ENCODE results near the gene CHPF2. TPM values are rescaled to one million over a fixed set of nuclear protein-coding genes. Genes with fewer than 3 reads are reported as not detected.

CHPF2 gene
- total RNA-seq, 2 donors from 2014 or later = 31.3 to 36.3 TPM

DNA sequence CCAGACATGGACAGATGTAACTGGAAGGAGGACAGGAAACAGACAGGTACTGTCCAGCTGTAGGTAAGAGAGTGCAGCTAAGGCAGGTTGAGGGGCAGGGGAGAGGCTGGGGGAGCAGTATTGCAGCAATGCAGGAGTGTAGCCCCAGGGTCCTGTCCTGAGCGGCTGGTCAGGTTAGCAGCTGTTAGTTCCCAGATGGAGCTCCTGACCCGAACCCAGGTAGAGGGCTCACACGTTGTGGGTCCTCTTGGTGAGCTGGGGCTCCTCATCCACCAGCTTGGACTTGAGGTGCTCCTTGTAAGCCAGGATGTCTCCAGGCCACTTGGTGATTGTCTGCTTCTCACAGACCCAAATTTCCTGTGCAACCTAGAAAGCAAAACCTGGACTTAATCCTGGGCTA is 18.5 kb upstream of the CHPF2 start:
- no peaks in the 10 kb centered on the region for H3K27me3 Mint-ChIP-seq
- no peaks in the 10 kb centered on the region for H3K9me3 Mint-ChIP-seq
- H3K27ac Mint-ChIP-seq = peak overlapping the region; percentile 3
- H3K4me3 Mint-ChIP-seq = no peak overlapping the region
- H3K4me1 Mint-ChIP-seq = peaks cover 5% of the 10 kb centered on the region
- ATAC-seq (replicated peaks) = no peak
- H3K36me3 Mint-ChIP-seq (ENCODE audit: low read depth) = peaks cover 73% of the 10 kb centered on the region

DNA sequence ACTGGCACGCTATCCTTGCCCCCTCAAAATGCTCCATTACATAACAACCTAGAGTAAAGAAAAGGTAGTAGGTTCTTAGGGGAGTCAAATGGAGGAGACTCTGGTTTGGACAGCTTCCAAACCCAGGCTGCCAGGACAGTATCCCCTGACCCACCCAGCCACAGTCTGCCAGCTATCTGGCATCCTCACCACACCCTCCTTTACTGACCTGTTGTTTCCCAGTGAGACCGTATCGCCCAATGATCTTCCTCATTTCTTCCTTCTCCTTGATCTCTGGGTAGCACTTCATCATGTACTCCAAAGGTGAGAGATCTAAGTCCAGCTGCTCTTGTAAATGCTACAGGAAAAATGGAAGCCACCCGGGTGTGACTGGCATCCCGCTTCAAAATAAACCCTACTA is 16.9 kb upstream of the CHPF2 start:
- H3K9me3 Mint-ChIP-seq = no peaks in the 10 kb centered on the region
- H3K36me3 Mint-ChIP-seq (ENCODE audit: low read depth) = peaks cover 88% of the 10 kb centered on the region
- no peak for ATAC-seq (replicated peaks)
- H3K4me1 Mint-ChIP-seq = peaks cover 5% of the 10 kb centered on the region
- no peaks in the 10 kb centered on the region for H3K27me3 Mint-ChIP-seq
- no peak overlapping the region for H3K4me3 Mint-ChIP-seq
- H3K27ac Mint-ChIP-seq = no peak overlapping the region

DNA sequence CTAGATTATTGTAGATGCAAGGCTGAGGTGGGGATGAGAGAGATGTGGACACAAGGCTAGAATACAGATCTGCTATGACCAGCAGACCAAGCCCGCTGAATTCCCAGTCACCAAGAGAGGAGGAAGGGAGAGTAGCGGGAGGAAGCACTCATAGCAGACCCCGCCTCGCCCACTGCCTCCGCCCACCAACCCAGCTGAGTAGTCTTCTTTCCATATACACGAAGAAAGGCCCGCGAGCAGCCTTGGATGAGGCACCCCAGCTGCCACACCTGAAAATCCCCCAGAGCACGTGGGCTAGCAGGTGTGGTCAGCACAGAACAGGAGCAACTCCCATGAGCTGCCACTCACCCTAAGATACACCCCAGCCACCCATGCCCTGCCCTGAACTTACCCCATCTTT is 14.1 kb upstream of the CHPF2 start:
- peak overlapping the region; percentile 59 for H3K27ac Mint-ChIP-seq
- peaks cover 98% of the 10 kb centered on the region for H3K36me3 Mint-ChIP-seq (ENCODE audit: low read depth)
- H3K4me3 Mint-ChIP-seq = no peak overlapping the region
- ATAC-seq (replicated peaks) = no peak
- H3K4me1 Mint-ChIP-seq = no peaks in the 10 kb centered on the region
- no peaks in the 10 kb centered on the region for H3K27me3 Mint-ChIP-seq
- no peaks in the 10 kb centered on the region for H3K9me3 Mint-ChIP-seq

- no peak overlapping the region for H3K4me3 Mint-ChIP-seq
- H3K9me3 Mint-ChIP-seq = no peaks in the 10 kb centered on the region
- ATAC-seq (replicated peaks) = no peak
- peaks cover 86% of the 10 kb centered on the region for H3K36me3 Mint-ChIP-seq (ENCODE audit: low read depth)
- H3K4me1 Mint-ChIP-seq = peaks cover 29% of the 10 kb centered on the region
- H3K27me3 Mint-ChIP-seq = no peaks in the 10 kb centered on the region
- H3K27ac Mint-ChIP-seq = no peak overlapping the region
Observed at GRCh38 chr7:151223728-151224127, 8.6 kb upstream of the CHPF2 start.

DNA sequence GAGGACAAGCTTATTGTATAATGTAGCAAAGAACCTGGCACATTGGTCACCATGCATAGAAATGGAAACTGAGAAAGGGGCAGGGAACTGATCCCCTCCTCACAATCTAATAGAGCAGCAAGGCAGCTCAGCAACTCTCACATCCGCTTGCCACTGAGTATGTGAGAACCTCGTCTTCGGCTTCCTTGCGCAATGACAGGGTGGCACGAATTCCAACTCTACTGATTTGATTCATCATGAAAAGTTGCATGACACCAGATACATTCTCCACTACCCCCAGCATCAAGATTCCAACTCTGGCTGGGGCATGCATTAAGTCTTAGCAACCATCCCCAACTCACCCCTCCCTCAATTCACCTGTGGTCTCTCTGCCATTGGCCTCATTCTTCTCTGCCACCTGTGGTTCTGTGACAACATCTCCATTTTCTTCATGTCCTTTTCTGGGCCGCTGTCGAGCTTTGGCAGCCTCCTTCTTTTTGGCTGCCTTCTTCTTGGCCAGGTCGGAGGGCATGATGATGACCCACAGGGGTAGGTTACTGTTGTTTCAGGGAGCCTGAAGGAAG is 6.3 kb upstream of the CHPF2 start:
- H3K27ac Mint-ChIP-seq = peak overlapping the region; percentile 98
- H3K4me3 Mint-ChIP-seq = peak overlapping the region; percentile 99
- ATAC-seq (replicated peaks) = no peak
- H3K4me1 Mint-ChIP-seq = peaks cover 29% of the 10 kb centered on the region
- no peaks in the 10 kb centered on the region for H3K9me3 Mint-ChIP-seq
- H3K27me3 Mint-ChIP-seq = no peaks in the 10 kb centered on the region
- H3K36me3 Mint-ChIP-seq (ENCODE audit: low read depth) = peaks cover 63% of the 10 kb centered on the region

DNA sequence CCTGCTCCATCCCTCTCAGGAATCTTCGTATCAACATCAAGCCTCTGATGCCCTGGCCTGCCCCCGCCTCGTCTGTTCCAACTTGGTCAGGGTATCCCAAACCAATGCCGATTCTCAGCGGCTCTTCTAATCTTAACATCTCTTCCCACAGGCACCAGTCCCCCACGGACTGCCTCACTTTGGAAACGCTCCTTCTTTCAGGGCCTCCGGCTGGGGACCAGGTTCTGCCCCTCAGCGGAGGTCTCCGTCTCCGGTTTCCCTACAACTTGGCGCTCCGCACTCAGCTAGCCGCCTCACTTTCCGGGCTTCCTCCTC is 5.8 kb upstream of the CHPF2 start:
- ATAC-seq (replicated peaks) = peak; percentile 2
- peak overlapping the region; percentile 99 for H3K4me3 Mint-ChIP-seq
- H3K27me3 Mint-ChIP-seq = no peaks in the 10 kb centered on the region
- peaks cover 31% of the 10 kb centered on the region for H3K4me1 Mint-ChIP-seq
- H3K36me3 Mint-ChIP-seq (ENCODE audit: low read depth) = peaks cover 58% of the 10 kb centered on the region
- H3K9me3 Mint-ChIP-seq = no peaks in the 10 kb centered on the region
- H3K27ac Mint-ChIP-seq = peak overlapping the region; percentile 98

DNA sequence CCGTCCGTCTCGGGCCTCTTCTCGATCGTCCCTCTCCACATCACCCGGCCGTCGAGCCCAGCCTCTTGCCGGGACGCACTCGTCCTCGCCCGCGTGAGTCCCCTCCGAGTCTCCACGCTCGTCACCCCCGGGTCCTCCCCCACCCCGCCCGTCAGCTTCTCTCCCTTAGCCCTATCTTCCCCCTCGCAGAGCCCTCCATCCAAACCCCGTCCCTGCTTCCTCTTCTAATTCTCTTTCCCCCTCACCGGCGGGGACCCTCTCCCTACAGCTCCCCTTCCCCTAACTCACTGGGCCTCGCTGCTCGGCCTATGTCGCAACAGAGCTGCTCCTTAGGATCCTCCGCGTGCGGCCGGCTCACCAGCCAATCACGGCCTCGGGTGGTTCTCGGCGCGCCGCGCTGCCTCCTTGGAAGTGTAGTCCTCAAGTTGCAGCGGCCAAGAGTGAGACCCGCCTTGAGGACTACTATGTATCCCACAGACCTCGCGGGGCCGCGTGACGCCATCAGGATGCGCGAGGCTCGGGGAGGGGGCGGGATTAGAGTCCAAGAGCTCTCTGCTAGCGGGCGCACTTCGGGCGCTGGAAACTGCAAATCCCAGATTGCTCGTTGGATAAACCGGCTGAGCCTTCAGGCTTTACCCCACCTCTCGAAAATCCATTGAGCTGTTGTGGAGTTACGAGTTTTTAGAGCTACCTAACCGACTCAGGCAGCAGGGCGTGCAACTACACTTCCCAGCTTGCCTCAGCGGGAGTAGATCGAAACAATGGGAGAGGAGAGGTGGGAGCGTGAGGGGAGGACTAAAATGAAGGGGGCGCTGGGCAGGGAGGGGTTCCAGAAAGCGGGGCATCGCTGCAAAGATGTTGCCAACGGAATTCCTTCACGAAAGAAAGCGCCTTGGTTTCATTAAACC is 5.2 kb upstream of the CHPF2 start, which contains the start of gene ABCF2:
Gene ABCF2 (minus strand): TSS at position 331 of the 908 bp plus-strand sequence. CDS start 747 bp downstream, outside the sequence.
- peak within 1 kb of the TSS; percentile 99 for H3K4me3 Mint-ChIP-seq
- peak within 1 kb of the TSS; percentile 98 for H3K27ac Mint-ChIP-seq
- H3K4me1 Mint-ChIP-seq = peaks cover 37% of the 10 kb centered on the region
- H3K9me3 Mint-ChIP-seq = no peaks in the 10 kb centered on the region
- ATAC-seq (replicated peaks) = peak; percentile 100
- no peaks in the 10 kb centered on the region for H3K27me3 Mint-ChIP-seq
- H3K36me3 Mint-ChIP-seq (ENCODE audit: low read depth) = peaks cover 52% of the 10 kb centered on the region

- Mint-ChIP-seq H3K4me1 (peaks cover 37% of the 10 kb centered on the region), H3K9me3 (no peaks in the 10 kb centered on the region), H3K27ac (peak overlapping the region; percentile 98), H3K4me3 (peak overlapping the region; percentile 99), H3K27me3 (no peaks in the 10 kb centered on the region), H3K36me3 (ENCODE audit: low read depth) (peaks cover 46% of the 10 kb centered on the region)
- no peak for ATAC-seq (replicated peaks)
Observed at GRCh38 chr7:151228024-151228866, 4.0 kb upstream of the CHPF2 start.

GRCh38 chr7:151229249-151229648 is 3.0 kb upstream of the CHPF2 start:
- no peaks in the 10 kb centered on the region for H3K9me3 Mint-ChIP-seq
- H3K27ac Mint-ChIP-seq = no peak overlapping the region
- H3K27me3 Mint-ChIP-seq = no peaks in the 10 kb centered on the region
- no peak overlapping the region for H3K4me3 Mint-ChIP-seq
- peaks cover 46% of the 10 kb centered on the region for H3K36me3 Mint-ChIP-seq (ENCODE audit: low read depth)
- H3K4me1 Mint-ChIP-seq = peaks cover 34% of the 10 kb centered on the region
- ATAC-seq (replicated peaks) = no peak

GRCh38 chr7:151231080-151231479 is 1.2 kb upstream of the CHPF2 start:
- Mint-ChIP-seq H3K4me3 (peak overlapping the region; percentile 98), H3K27ac (no peak overlapping the region), H3K27me3 (no peaks in the 10 kb centered on the region), H3K9me3 (no peaks in the 10 kb centered on the region), H3K4me1 (peaks cover 19% of the 10 kb centered on the region), H3K36me3 (ENCODE audit: low read depth) (peaks cover 44% of the 10 kb centered on the region)
- no peak for ATAC-seq (replicated peaks)

DNA sequence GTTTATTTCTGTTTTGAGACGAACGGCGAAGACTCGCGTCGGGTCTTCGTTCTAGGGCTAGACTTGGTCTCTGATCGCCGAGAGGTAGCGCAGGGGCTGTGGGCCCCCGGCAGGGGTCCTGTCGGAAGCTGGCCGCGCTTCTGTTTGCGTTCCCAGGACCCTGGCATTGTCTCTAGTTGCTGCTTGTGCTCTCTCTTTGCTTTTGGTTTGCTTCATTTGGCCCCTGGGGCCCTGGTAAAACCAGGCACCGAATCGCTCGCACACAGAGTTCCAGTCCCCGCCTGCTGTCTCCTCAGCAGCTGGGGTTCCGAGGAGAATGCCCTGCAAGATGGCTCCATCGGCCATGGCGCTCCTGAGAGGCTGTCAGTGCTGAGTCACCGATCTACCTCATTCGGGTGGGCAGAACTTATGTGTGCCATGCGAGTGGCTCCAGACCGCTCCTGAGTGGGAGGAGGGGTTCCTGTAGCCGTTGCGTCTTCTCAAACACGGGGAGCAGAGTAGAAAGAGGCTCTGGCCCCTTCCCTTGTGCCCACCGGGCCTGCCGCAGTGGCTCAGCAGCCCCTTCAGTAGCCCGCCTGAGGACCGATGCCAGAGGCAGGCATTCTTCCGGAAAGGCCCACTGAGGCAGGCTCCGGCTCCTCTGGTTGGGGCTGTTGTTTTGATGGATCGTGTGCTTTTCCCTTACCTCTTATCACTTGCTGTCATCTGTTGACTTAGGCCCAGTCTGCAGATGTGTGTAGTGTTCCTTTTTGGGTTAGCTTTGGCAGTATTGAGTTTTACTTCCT is 826 bp downstream of the CHPF2 start:
- no peaks in the 10 kb centered on the region for H3K9me3 Mint-ChIP-seq
- H3K27me3 Mint-ChIP-seq = no peaks in the 10 kb centered on the region
- peaks cover 8% of the 10 kb centered on the region for H3K4me1 Mint-ChIP-seq
- H3K36me3 Mint-ChIP-seq (ENCODE audit: low read depth) = peaks cover 50% of the 10 kb centered on the region
- H3K4me3 Mint-ChIP-seq = peak overlapping the region; percentile 98
- peak overlapping the region; percentile 97 for H3K27ac Mint-ChIP-seq
- peak; percentile 90 for ATAC-seq (replicated peaks)

DNA sequence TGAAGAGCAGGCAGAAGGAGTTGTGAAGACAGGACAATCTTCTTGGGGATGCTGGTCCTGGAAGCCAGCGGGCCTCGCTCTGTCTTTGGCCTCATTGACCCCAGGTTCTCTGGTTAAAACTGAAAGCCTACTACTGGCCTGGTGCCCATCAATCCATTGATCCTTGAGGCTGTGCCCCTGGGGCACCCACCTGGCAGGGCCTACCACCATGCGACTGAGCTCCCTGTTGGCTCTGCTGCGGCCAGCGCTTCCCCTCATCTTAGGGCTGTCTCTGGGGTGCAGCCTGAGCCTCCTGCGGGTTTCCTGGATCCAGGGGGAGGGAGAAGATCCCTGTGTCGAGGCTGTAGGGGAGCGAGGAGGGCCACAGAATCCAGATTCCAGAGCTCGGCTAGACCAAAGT is 1.5 kb downstream of the CHPF2 start:
- no peaks in the 10 kb centered on the region for H3K9me3 Mint-ChIP-seq
- no peaks in the 10 kb centered on the region for H3K27me3 Mint-ChIP-seq
- H3K4me3 Mint-ChIP-seq = peak overlapping the region; percentile 98
- no peak for ATAC-seq (replicated peaks)
- peaks cover 8% of the 10 kb centered on the region for H3K4me1 Mint-ChIP-seq
- H3K36me3 Mint-ChIP-seq (ENCODE audit: low read depth) = peaks cover 55% of the 10 kb centered on the region
- peak overlapping the region; percentile 97 for H3K27ac Mint-ChIP-seq

GRCh38 chr7:151235091-151235787 is 3.0 kb downstream of the CHPF2 start:
- H3K27me3 Mint-ChIP-seq = no peaks in the 10 kb centered on the region

More at GRCh38 chr7:151235091-151235787, 3.0 kb downstream of the CHPF2 start:
- Mint-ChIP-seq H3K4me3 (peak overlapping the region; percentile 98), H3K9me3 (no peaks in the 10 kb centered on the region), H3K27ac (no peak overlapping the region), H3K36me3 (ENCODE audit: low read depth) (peaks cover 67% of the 10 kb centered on the region), H3K4me1 (peaks cover 8% of the 10 kb centered on the region)
- no peak for ATAC-seq (replicated peaks)
